NCI-H748 (cell line): ENCODE data around the gene TSPY3.
"Not testable (repeated sequence)": the region's sequence is repeated elsewhere in the genome, so short reads cannot be mapped to it uniquely, and the experiment has no call there.

Source experiments
- DNase-seq: peaks from one replicate; lab custom pipeline; 2025; ENCODE audit not compliant: unreplicated experiment; lab: John Stamatoyannopoulos, UW

Gene TSPY3

DNA sequence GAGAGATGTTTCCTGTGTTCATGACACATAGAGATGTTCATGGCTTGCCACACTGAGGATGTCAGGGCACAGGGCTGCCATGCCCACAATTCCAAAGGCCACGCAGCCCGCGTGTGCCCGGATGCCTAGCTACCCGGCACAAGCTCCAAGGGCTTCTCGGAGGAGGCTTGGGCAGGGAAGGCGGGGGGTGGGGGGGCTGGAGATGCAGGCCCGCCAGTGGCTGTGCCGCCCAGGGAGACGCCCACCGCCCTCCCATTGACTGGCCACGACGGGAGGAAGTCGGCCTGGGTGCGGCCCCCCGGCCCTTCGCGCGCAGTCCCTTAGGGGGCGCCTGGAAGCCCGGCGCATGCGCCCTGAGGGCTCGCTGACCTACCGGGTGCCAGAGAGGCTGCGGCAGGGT is at the start of gene TSPY3:
TSPY3 (plus strand) TSS at position 301 of the 400 bp plus-strand sequence; CDS start at position 347, 46 bp downstream.
- DNase-seq: not testable (repeated sequence)

- not testable (repeated sequence) for DNase-seq
Measured at GRCh38 chrY:9357497-9357896, 40.7 kb upstream of the TSPY3 start, which contains the start of gene TSPY8. Gene TSPY8 (plus strand): TSS chrY:9357797. CDS start chrY:9357843, 46 bp downstream.

DNA sequence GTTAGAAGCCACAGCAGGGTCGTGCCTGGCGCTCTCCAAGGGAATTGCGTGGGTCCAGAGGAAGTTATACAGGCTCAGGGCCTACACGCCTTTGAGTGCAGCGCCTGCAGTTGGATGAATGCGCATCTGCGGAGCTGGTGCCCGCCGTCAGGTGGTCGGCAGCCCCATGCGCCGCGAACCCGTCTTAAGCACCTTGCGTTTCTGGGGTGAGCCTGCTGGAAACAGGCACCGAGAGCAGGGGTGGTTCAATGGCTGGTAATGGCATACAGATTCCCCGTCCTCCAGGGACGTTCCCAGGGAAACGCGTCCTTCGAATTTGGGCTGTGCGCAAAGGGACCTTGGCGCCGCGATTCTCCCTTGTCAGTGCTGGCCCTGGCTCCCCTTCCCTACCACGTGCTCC is 1.7 kb upstream of the TSPY3 start:
- not testable (repeated sequence) for DNase-seq
